ENCODE measurements around the gene B3GNT9.
A peak's percentile ranks its signal among the peaks of the same experiment; 100 is the strongest.

The B3GNT9 gene, protein sequence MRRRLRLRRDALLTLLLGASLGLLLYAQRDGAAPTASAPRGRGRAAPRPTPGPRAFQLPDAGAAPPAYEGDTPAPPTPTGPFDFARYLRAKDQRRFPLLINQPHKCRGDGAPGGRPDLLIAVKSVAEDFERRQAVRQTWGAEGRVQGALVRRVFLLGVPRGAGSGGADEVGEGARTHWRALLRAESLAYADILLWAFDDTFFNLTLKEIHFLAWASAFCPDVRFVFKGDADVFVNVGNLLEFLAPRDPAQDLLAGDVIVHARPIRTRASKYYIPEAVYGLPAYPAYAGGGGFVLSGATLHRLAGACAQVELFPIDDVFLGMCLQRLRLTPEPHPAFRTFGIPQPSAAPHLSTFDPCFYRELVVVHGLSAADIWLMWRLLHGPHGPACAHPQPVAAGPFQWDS

DNA sequence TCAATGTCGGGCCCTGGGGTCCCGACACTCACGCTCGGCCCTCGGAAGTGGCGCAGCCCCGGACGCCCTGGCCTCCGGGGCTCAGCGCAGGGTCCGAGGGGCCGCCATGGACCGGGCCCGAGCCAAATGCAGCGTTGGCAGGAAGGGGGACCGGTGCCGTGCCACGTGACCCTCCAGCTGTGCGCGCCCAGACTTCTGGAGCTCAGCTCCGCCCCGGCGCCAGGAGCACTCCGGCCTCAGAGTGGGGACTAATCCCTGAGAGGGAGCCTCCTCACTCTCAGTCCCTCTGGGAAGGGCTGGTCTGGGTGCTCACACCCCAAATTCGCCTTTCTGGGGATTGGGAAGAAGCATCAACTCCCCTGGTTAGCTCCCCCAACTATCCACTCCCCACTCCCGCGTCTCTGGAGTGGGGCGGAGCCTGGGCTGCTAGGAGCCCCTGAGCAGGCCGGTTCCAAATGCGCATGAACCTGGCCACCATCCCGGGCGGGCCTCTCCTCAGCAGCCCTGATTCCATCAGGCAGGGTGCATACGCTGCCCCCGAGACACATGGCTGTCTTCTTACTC is at the start of gene B3GNT9:
Gene B3GNT9, minus strand, starts transcription at position 166 of the 564 bp plus-strand sequence. CDS start 513 bp downstream, outside the sequence.
- H3K27ac Mint-ChIP-seq = no peak within 1 kb of the TSS
- peaks cover 3% of the 10 kb centered on the region for H3K27me3 Mint-ChIP-seq
- peaks cover 10% of the 10 kb centered on the region for H3K36me3 Mint-ChIP-seq

GRCh38 chr16:67200491-67200890 is 49.7 kb upstream of the B3GNT9 start:
- peaks cover 12% of the 10 kb centered on the region for H3K4me1 Mint-ChIP-seq (ENCODE audit: low read depth)
- H3K9me3 Mint-ChIP-seq (ENCODE audit: low read depth) = no peaks in the 10 kb centered on the region
- H3K27me3 Mint-ChIP-seq = no peaks in the 10 kb centered on the region
- no peaks in the 10 kb centered on the region for H3K36me3 Mint-ChIP-seq
- no peak overlapping the region for H3K4me3 Mint-ChIP-seq
- H3K27ac Mint-ChIP-seq = no peak overlapping the region

More for the DNA sequence above, at the start of gene B3GNT9:
- H3K4me1 Mint-ChIP-seq (ENCODE audit: low read depth) = peaks cover 11% of the 10 kb centered on the region
- H3K9me3 Mint-ChIP-seq (ENCODE audit: low read depth) = no peaks in the 10 kb centered on the region
- peak within 1 kb of the TSS; percentile 79 for H3K4me3 Mint-ChIP-seq

GRCh38 chr16:67199808-67200198 is 49.0 kb upstream of the B3GNT9 start:
- no peaks in the 10 kb centered on the region for H3K36me3 Mint-ChIP-seq

GRCh38 chr16:67199011-67199807 is 48.4 kb upstream of the B3GNT9 start, which contains the start of gene ELMO3:
Gene ELMO3, plus strand, starts transcription at chr16:67199131. Its CDS starts 196 bp downstream, at chr16:67199327.
- H3K9me3 Mint-ChIP-seq (ENCODE audit: low read depth) = no peaks in the 10 kb centered on the region
- H3K4me1 Mint-ChIP-seq (ENCODE audit: low read depth) = peaks cover 13% of the 10 kb centered on the region
- no peak within 1 kb of the TSS for H3K27ac Mint-ChIP-seq
- H3K27me3 Mint-ChIP-seq = no peaks in the 10 kb centered on the region
- H3K36me3 Mint-ChIP-seq = no peaks in the 10 kb centered on the region
- no peak within 1 kb of the TSS for H3K4me3 Mint-ChIP-seq

More at GRCh38 chr16:67199808-67200198, 49.0 kb upstream of the B3GNT9 start:
- no peaks in the 10 kb centered on the region for H3K27me3 Mint-ChIP-seq
- no peaks in the 10 kb centered on the region for H3K9me3 Mint-ChIP-seq (ENCODE audit: low read depth)
- peaks cover 13% of the 10 kb centered on the region for H3K4me1 Mint-ChIP-seq (ENCODE audit: low read depth)
- no peak overlapping the region for H3K4me3 Mint-ChIP-seq
- H3K27ac Mint-ChIP-seq = no peak overlapping the region

GRCh38 chr16:67198238-67198734 is 47.5 kb upstream of the B3GNT9 start:
- H3K9me3 Mint-ChIP-seq (ENCODE audit: low read depth) = no peaks in the 10 kb centered on the region
- H3K4me3 Mint-ChIP-seq = no peak overlapping the region
- H3K36me3 Mint-ChIP-seq = no peaks in the 10 kb centered on the region
- H3K27me3 Mint-ChIP-seq = no peaks in the 10 kb centered on the region
- no peak overlapping the region for H3K27ac Mint-ChIP-seq
- H3K4me1 Mint-ChIP-seq (ENCODE audit: low read depth) = peaks cover 20% of the 10 kb centered on the region

DNA sequence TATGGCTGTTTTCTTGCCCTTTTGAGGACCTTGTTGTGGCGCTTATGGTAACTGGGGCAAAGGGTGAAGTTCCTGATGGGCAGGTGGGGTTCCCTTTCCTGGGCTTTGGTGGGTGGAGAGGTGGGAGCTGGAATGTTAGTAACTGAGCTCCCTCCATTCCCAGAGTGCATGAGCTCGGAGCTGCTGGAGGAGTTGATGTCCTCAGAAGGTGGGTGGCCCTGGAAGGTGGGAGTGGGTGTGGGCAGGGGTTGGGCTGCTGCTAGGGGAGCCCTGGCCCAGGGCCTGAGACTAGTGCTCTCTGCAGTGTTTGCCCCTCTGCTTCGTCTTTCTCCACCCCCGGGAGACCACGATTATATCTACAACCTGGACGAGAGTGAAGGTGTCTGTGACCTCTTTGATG is 46.9 kb upstream of the B3GNT9 start:
- Mint-ChIP-seq H3K27ac (no peak overlapping the region), H3K9me3 (ENCODE audit: low read depth) (no peaks in the 10 kb centered on the region)

DNA sequence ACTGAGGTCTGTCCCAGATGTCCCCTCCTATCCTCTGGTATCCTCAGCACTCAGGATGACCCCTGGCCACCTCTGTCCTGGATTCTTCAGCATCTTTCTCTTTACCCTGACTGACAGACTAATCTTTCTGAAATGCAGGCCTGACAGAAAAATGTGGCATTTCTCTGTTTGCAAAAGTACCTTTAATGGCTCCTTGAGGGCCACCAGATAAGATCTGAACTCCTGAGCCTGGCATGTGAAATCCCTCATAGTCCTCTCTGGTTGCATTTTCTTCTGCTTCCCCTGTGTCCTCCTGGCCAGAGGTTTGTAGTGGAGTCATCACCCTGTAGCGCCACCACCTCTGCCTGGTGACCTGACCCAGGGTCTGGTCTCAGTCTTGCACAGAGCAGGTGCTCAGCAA is 46.1 kb upstream of the B3GNT9 start:
- no peaks in the 10 kb centered on the region for H3K9me3 Mint-ChIP-seq (ENCODE audit: low read depth)
- no peaks in the 10 kb centered on the region for H3K27me3 Mint-ChIP-seq
- H3K27ac Mint-ChIP-seq = no peak overlapping the region
- no peaks in the 10 kb centered on the region for H3K36me3 Mint-ChIP-seq
- H3K4me3 Mint-ChIP-seq = no peak overlapping the region
- peaks cover 28% of the 10 kb centered on the region for H3K4me1 Mint-ChIP-seq (ENCODE audit: low read depth)

More for the DNA sequence above, 46.9 kb upstream of the B3GNT9 start:
- Mint-ChIP-seq H3K4me1 (ENCODE audit: low read depth) (peaks cover 24% of the 10 kb centered on the region), H3K4me3 (no peak overlapping the region), H3K36me3 (no peaks in the 10 kb centered on the region), H3K27me3 (no peaks in the 10 kb centered on the region)

- H3K4me1 Mint-ChIP-seq (ENCODE audit: low read depth) = peaks cover 34% of the 10 kb centered on the region
Measured at GRCh38 chr16:67195676-67196075, 44.9 kb upstream of the B3GNT9 start.

DNA sequence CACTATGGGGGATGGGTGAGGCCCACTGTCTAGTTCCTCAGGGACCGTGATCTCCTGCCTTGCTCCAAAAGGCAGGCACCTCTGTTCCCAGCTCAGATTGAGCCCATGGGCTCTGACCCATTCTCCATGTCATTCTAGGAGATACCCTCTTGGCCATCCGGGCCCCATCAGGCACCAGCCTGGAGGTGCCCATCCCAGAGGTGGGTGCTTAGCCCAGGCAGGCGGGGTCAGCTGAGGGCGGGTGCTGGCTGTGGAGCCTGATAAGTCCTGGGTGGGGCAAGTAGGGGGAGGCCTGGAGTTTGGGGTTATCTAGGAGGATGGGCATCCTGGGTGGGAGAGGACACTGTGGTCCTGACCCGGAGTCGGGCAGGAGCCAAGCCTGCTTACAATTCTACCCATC is 43.5 kb upstream of the B3GNT9 start:
- Mint-ChIP-seq H3K27me3 (no peaks in the 10 kb centered on the region), H3K27ac (no peak overlapping the region)

More at GRCh38 chr16:67195676-67196075, 44.9 kb upstream of the B3GNT9 start:
- H3K9me3 Mint-ChIP-seq (ENCODE audit: low read depth) = no peaks in the 10 kb centered on the region
- H3K27ac Mint-ChIP-seq = no peak overlapping the region
- H3K27me3 Mint-ChIP-seq = no peaks in the 10 kb centered on the region
- peak overlapping the region; percentile 38 for H3K4me3 Mint-ChIP-seq
- no peaks in the 10 kb centered on the region for H3K36me3 Mint-ChIP-seq

DNA sequence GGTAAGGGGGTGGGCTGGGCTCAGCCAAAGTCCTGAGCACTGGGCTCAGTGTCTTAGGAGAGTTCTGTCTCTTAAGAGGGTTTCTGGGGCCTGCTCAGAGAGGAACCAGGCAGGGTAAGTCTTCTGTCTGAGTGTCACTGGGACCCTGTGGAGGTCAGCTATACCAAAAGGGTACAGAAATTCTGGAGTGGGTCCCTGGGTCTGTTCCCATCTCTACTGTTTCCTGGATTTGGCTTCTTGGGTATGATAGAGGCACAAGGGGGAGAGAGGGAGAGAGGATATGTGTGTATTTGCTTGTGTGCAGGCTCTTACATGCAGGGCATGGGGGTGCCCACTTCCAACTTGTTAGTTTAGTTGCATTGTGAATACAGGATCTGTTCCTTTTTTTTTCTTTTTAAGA is 42.7 kb upstream of the B3GNT9 start:
- peak overlapping the region; percentile 61 for H3K27ac Mint-ChIP-seq
- H3K36me3 Mint-ChIP-seq = no peaks in the 10 kb centered on the region
- no peaks in the 10 kb centered on the region for H3K27me3 Mint-ChIP-seq
- H3K4me3 Mint-ChIP-seq = peak overlapping the region; percentile 94
- H3K4me1 Mint-ChIP-seq (ENCODE audit: low read depth) = peaks cover 34% of the 10 kb centered on the region
- H3K9me3 Mint-ChIP-seq (ENCODE audit: low read depth) = no peaks in the 10 kb centered on the region

More for the DNA sequence above, 43.5 kb upstream of the B3GNT9 start:
- H3K9me3 Mint-ChIP-seq (ENCODE audit: low read depth) = no peaks in the 10 kb centered on the region
- no peaks in the 10 kb centered on the region for H3K36me3 Mint-ChIP-seq
- H3K4me3 Mint-ChIP-seq = peak overlapping the region; percentile 94
- H3K4me1 Mint-ChIP-seq (ENCODE audit: low read depth) = peaks cover 34% of the 10 kb centered on the region

DNA sequence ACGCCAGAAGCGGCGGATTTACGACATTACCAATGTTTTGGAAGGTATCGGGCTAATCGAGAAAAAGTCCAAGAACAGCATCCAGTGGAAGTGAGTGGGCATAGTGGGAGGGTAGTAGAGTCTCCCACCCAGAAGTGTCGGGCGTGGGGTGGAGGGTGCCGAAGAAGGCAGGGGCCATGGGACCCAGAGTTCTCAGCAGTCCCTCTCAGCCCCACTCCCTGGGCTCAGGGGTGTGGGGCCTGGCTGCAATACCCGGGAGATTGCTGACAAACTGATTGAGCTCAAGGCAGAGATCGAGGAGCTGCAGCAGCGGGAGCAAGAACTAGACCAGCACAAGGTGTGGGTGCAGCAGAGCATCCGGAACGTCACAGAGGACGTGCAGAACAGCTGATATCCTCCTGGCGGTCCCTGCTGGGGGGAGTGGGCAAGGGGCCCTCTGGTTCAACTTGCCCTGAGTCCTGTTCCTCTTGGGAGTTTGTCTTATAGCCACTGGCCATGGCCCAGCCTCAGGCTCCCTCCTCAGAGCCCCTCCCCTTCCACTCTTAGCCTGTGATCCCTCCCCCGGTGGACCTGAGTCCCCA is 42.1 kb upstream of the B3GNT9 start:
- H3K27me3 Mint-ChIP-seq = peaks cover 1% of the 10 kb centered on the region
- H3K4me3 Mint-ChIP-seq = peak overlapping the region; percentile 94
- H3K36me3 Mint-ChIP-seq = no peaks in the 10 kb centered on the region
- H3K4me1 Mint-ChIP-seq (ENCODE audit: low read depth) = peaks cover 34% of the 10 kb centered on the region
- H3K9me3 Mint-ChIP-seq (ENCODE audit: low read depth) = no peaks in the 10 kb centered on the region
- H3K27ac Mint-ChIP-seq = peak overlapping the region; percentile 72

DNA sequence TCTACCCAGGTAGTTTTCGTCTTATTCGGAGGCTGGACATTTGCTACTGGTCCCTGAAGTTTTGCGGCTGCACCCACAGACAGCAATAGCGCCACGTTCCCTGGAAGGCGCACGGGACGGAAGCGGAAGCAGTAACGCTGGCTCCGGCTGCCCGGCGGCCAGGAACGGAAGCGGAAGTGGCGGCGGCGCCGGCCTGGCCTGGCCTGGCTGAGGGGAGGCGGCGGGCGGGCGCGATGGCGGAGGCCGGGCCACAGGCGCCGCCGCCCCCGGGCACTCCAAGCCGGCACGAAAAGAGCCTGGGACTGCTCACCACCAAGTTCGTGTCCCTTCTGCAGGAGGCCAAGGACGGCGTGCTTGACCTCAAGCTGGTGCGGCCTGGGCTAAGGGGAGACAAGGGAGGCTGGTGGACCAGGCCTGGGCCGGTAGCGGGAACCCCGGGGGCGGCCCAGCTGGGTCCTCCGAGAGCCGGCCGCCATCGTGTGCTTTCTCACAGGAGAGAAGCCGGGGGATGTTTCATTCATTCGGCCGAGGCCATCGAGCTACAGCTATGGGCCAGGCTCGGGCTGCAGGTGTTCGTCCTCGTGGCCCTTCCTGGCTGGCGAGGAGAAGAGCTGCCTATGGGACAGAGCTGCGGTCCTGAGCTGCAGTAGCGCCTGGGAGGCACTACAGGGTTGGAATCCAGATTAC is 41.3 kb upstream of the B3GNT9 start, which contains the start of gene E2F4:
Gene E2F4, plus strand, starts transcription at position 161 of the 687 bp plus-strand sequence. Its CDS starts 73 bp downstream, at position 234.
- Mint-ChIP-seq H3K36me3 (no peaks in the 10 kb centered on the region), H3K4me1 (ENCODE audit: low read depth) (peaks cover 34% of the 10 kb centered on the region), H3K4me3 (peak within 1 kb of the TSS; percentile 94), H3K27me3 (peaks cover 1% of the 10 kb centered on the region), H3K27ac (peak within 1 kb of the TSS; percentile 72), H3K9me3 (ENCODE audit: low read depth) (no peaks in the 10 kb centered on the region)

- Mint-ChIP-seq H3K9me3 (ENCODE audit: low read depth) (no peaks in the 10 kb centered on the region), H3K36me3 (no peaks in the 10 kb centered on the region), H3K27ac (peak overlapping the region; percentile 58), H3K4me3 (peak overlapping the region; percentile 94), H3K4me1 (ENCODE audit: low read depth) (peaks cover 29% of the 10 kb centered on the region), H3K27me3 (peaks cover 1% of the 10 kb centered on the region)
Measured at GRCh38 chr16:67191411-67191994, 40.7 kb upstream of the B3GNT9 start.

All from activated naive CD8-positive, alpha-beta T cell (primary cell).